Measurements from ENCODE around the gene RPS6KA1. TPM values are rescaled to one million over a fixed set of nuclear protein-coding genes. Genes with fewer than 3 reads are reported as not detected.

RPS6KA1 gene
- total and polyA plus RNA-seq, 10 of the 15 experiments (the other 5 are each of a cell fraction or from before 2014, with no cell fraction given): 5.0 to 136 (median 91.5) TPM

- TF ChIP-seq, protein P1, sequence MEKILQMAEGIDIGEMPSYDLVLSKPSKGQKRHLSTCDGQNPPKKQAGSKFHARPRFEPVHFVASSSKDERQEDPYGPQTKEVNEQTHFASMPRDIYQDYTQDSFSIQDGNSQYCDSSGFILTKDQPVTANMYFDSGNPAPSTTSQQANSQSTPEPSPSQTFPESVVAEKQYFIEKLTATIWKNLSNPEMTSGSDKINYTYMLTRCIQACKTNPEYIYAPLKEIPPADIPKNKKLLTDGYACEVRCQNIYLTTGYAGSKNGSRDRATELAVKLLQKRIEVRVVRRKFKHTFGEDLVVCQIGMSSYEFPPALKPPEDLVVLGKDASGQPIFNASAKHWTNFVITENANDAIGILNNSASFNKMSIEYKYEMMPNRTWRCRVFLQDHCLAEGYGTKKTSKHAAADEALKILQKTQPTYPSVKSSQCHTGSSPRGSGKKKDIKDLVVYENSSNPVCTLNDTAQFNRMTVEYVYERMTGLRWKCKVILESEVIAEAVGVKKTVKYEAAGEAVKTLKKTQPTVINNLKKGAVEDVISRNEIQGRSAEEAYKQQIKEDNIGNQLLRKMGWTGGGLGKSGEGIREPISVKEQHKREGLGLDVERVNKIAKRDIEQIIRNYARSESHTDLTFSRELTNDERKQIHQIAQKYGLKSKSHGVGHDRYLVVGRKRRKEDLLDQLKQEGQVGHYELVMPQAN (conservative IDR thresholded peaks at IDR 0.05): no peak
Measured at GRCh38 chr1:26535201-26535600, 5.6 kb downstream of the RPS6KA1 start (continued).

DNA sequence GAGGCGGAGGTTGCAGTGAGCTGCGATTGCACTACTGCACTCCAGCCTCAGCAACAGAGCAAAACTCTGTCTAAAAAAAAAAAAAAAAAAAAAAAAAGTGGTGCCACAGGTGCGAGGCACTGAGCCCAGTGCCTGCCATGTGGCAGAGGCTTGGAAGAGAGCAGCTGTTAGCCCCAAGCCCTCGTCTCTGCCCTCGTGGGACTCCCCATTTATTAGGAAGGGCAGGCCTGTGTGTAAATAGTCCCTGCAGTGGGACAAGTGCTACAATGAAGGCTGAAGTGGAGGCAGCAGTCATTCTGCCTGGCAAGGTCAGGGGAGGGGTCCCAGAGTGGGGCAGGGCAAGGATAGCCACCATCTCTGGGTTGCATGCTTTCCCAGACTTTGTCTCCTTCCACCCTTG, 6.5 kb downstream of the RPS6KA1 start:
- Histone ChIP-seq H3K9me3 (replicated peaks; ENCODE audit: control insufficient read depth, insufficient read depth, low read length) (no peaks in the 10 kb centered on the region), H3K27me3 (replicated peaks in 1 of 2; ENCODE audit: control insufficient read depth in 2 of 2, insufficient read depth in 2 of 2, low read length in 1 of 2) (no peaks in the 10 kb centered on the region), H3K79me2 (ENCODE audit: control insufficient read depth, insufficient read depth, low read length) (peaks cover 11% of the 10 kb centered on the region), H2AFZ (ENCODE audit: control insufficient read depth, low read depth, low read length) (no peak overlapping the region), H3K4me3 (no peak overlapping the region), H4K20me1 (ENCODE audit: control insufficient read depth, insufficient read depth) (no peaks in the 10 kb centered on the region), H3K4me2 (ENCODE audit: control insufficient read depth, insufficient read depth) (no peak overlapping the region), H3K4me1 (ENCODE audit: control insufficient read depth, insufficient read depth, low read length) (peaks cover 46% of the 10 kb centered on the region), H3K27ac (ENCODE audit: control insufficient read depth, insufficient read depth) (no peak overlapping the region), H3K36me3 (ENCODE audit: control insufficient read depth in 2 of 2, insufficient read depth in 2 of 2, low read length in 1 of 2) (peaks cover 0 to 1% of the 10 kb centered on the region in 2 experiments; a peak in 3 of 4 replicates), H3K9ac (ENCODE audit: control insufficient read depth, insufficient read depth, low read length) (no peak overlapping the region)
- no peak for DNase-seq (ENCODE audit: low read depth, low spot score)
- RAD21 ChIA-PET (ENCODE audit: unreplicated experiment): no interaction called here
- SMC1A ChIA-PET (ENCODE audit: uncharacterized antibody, unreplicated experiment): no interaction called here
- FAIRE-seq: no peak
- in situ Hi-C loops (cut with MboI) (no loop called here), intact Hi-C loops (cut with micrococcal nuclease; ENCODE audit: unreplicated experiment) (no loop called here)
- ATAC-seq: no peak
- BruUV-seq (replicated peaks): no TSS peak
- POLR2A ChIA-PET: interaction anchor here (0.6 to 0.7 kb wide), 2 partner anchors 35 to 848 kb away, joined by 5 to 10 read pairs; no protein-coding TSS in a partner anchor
- TF ChIP-seq CHD2 (IDR thresholded peaks at IDR 0.05; ENCODE audit: borderline replicate concordance, low read depth, low read length): no peak
- WGBS (ENCODE audit: insufficient coverage, insufficient replicate concordance, low lambda C conversion rate, missing lambda C conversion rate): 54% methylated on average over 3 of the region's 5 CpGs
- CTCF ChIA-PET: interaction anchor here (2.1 to 2.5 kb wide), 2 partner anchors 36 to 67 kb away, joined by 7 to 12 read pairs; no protein-coding TSS in a partner anchor

- no peak overlapping the region for H3K9ac ChIP-seq (ENCODE audit: control insufficient read depth, insufficient read depth, low read length)
- in situ Hi-C loops (cut with MboI) (no loop called here), intact Hi-C loops (cut with micrococcal nuclease; ENCODE audit: unreplicated experiment) (no loop called here)
- WGBS (ENCODE audit: insufficient coverage, insufficient replicate concordance, low lambda C conversion rate, missing lambda C conversion rate): 100% methylated on average over 2 of the region's 2 CpGs
- no peak overlapping the region for H2AFZ ChIP-seq (ENCODE audit: control insufficient read depth, low read depth, low read length)
- H3K27ac ChIP-seq (ENCODE audit: control insufficient read depth, insufficient read depth): no peak overlapping the region
- H3K4me3 ChIP-seq: no peak overlapping the region
- H3K4me2 ChIP-seq (ENCODE audit: control insufficient read depth, insufficient read depth): no peak overlapping the region
- ChIA-PET RAD21 (ENCODE audit: unreplicated experiment) (interaction anchor here (1.4 to 2.7 kb wide), 2 partner anchors 45 to 66 kb away, joined by 4 to 18 read pairs; no protein-coding TSS in a partner anchor), POLR2A (interaction anchor here (0.6 kb wide), 1 partner anchor 36 kb away, joined by 10 read pairs; no protein-coding TSS in a partner anchor), SMC1A (ENCODE audit: uncharacterized antibody, unreplicated experiment) (interaction anchor here (4.0 kb wide), 1 partner anchor 63 kb away, joined by 53 read pairs; no protein-coding TSS in a partner anchor), CTCF (interaction anchor here (2.5 to 2.7 kb wide), 2 partner anchors 36 to 66 kb away, joined by 7 to 26 read pairs; no protein-coding TSS in a partner anchor)
- peaks cover 46% of the 10 kb centered on the region for H3K4me1 ChIP-seq (ENCODE audit: control insufficient read depth, insufficient read depth, low read length)
- TF ChIP-seq ZNF384 (IDR thresholded peaks at IDR 0.05; ENCODE audit: borderline replicate concordance, low read depth, low read length) (no peak), EED (IDR thresholded peaks at IDR 0.05; ENCODE audit: low read depth) (no peak), ESRRA (IDR thresholded peaks at IDR 0.05; ENCODE audit: low read length) (no peak), USF2 (IDR thresholded peaks at IDR 0.05; ENCODE audit: borderline replicate concordance, low read depth, low read length) (no peak)
- H3K36me3 ChIP-seq (ENCODE audit: control insufficient read depth in 2 of 2, insufficient read depth in 2 of 2, low read length in 1 of 2): peaks cover 0 to 1% of the 10 kb centered on the region in 2 experiments; a peak in 3 of 4 replicates
- H3K79me2 ChIP-seq (ENCODE audit: control insufficient read depth, insufficient read depth, low read length): peaks cover 8% of the 10 kb centered on the region
- DNase-seq (ENCODE audit: low read depth, low spot score) (no peak), FAIRE-seq (no peak), ATAC-seq (no peak)
- no peaks in the 10 kb centered on the region for H3K27me3 ChIP-seq (replicated peaks in 1 of 2; ENCODE audit: control insufficient read depth in 2 of 2, insufficient read depth in 2 of 2, low read length in 1 of 2)
- no peaks in the 10 kb centered on the region for H3K9me3 ChIP-seq (replicated peaks; ENCODE audit: control insufficient read depth, insufficient read depth, low read length)
- no peaks in the 10 kb centered on the region for H4K20me1 ChIP-seq (ENCODE audit: control insufficient read depth, insufficient read depth)
- BruUV-seq (replicated peaks): no TSS peak
Measured at GRCh38 chr1:26536521-26536920, 7.0 kb downstream of the RPS6KA1 start.
